Sciatic nerve (tissue), 2 donors: Measurements from ENCODE around the gene TNFAIP6. TPM values are rescaled to one million over a fixed set of nuclear protein-coding genes. Genes with fewer than 3 reads are reported as not detected.
"Not testable (repeated sequence)": the region's sequence is repeated elsewhere in the genome, so short reads cannot be mapped to it uniquely, and the experiment has no call there.

Experiments used
- ATAC-seq: fragments of 200-7000 bp; cut with Tn5 transposase; one replicate; pipeline ENCODE4 v1.9.1; 2020; ENCODE audit warnings: mild to moderate bottlenecking, moderate library complexity
- DNase-seq: peaks from one replicate; pipeline ENCODE4 v3.0.0-alpha.2; 2020; ENCODE audit warnings: low spot score
- intact Hi-C: fragments of 100-400 bp; cut with DNase I; formaldehyde crosslinking; loops from one replicate; pipeline ENCODE4 v1.14.2; 2022
- total RNA-seq: library from RNA; stranded (reverse); fragmentation: NEBNext Ultra II Directional; extraction: Animal tissue kit (Norgen Biotek cat#: 25700); gene quantifications from one replicate; pipeline ENCODE4 v1.2.1, GENCODE V29; 2021
- donor health status: DM: no; HTN: no; CAD: no.
- donor health status: DM: no; HTN: no; CAD: no.

TNFAIP6 gene
- total RNA-seq: 14.4 TPM

- intact Hi-C loops: no loop called here
- ATAC-seq (peak; percentile 95), DNase-seq (no peak)
Observed at GRCh38 chr2:151357359-151357758, at the start of gene TNFAIP6. Gene TNFAIP6 (plus strand): TSS chr2:151357592. CDS start chr2:151357667, 75 bp downstream.

GRCh38 chr2:151310313-151310712, 47.1 kb upstream of the TNFAIP6 start:
- intact Hi-C loops, ATAC-seq, DNase-seq: not testable (repeated sequence)

- DNase-seq, ATAC-seq, intact Hi-C loops: not testable (repeated sequence)
Observed at GRCh38 chr2:151312440-151312839, 45.0 kb upstream of the TNFAIP6 start.

- intact Hi-C loops: no loop called here
- ATAC-seq: peak; percentile 88
- no peak for DNase-seq
Observed at GRCh38 chr2:151315381-151315903, 42.0 kb upstream of the TNFAIP6 start.

GRCh38 chr2:151325581-151326095, 31.8 kb upstream of the TNFAIP6 start:
- no peak for DNase-seq
- peak; percentile 22 for ATAC-seq
- intact Hi-C loops: no loop called here

GRCh38 chr2:151326554-151326953, 30.8 kb upstream of the TNFAIP6 start:
- ATAC-seq: no peak
- intact Hi-C loops: no loop called here
- no peak for DNase-seq

GRCh38 chr2:151329998-151330397, 27.4 kb upstream of the TNFAIP6 start:
- ATAC-seq: no peak
- intact Hi-C loops: no loop called here
- DNase-seq: no peak

GRCh38 chr2:151333083-151333482, 24.3 kb upstream of the TNFAIP6 start:
- ATAC-seq: no peak
- intact Hi-C loops: no loop called here
- DNase-seq: no peak

GRCh38 chr2:151334082-151334815, 23.1 kb upstream of the TNFAIP6 start:
- intact Hi-C loops: no loop called here
- no peak for DNase-seq
- ATAC-seq: peak; percentile 96

- no peak for ATAC-seq
- no peak for DNase-seq
- intact Hi-C loops: no loop called here
Observed at GRCh38 chr2:151336863-151337371, 20.5 kb upstream of the TNFAIP6 start.

- DNase-seq (no peak), ATAC-seq (peak; percentile 10)
- intact Hi-C loops: no loop called here
Observed at GRCh38 chr2:151337643-151338042, 19.7 kb upstream of the TNFAIP6 start.

- ATAC-seq (no peak), DNase-seq (no peak)
- intact Hi-C loops: no loop called here
Observed at GRCh38 chr2:151338115-151338514, 19.3 kb upstream of the TNFAIP6 start.

- no peak for ATAC-seq
- no peak for DNase-seq
- intact Hi-C loops: no loop called here
Observed at GRCh38 chr2:151343073-151343472, 14.3 kb upstream of the TNFAIP6 start.

GRCh38 chr2:151344191-151344590, 13.2 kb upstream of the TNFAIP6 start:
- intact Hi-C loops, DNase-seq, ATAC-seq: not testable (repeated sequence)

- intact Hi-C loops: no loop called here
- ATAC-seq (no peak), DNase-seq (no peak)
Observed at GRCh38 chr2:151344906-151345305, 12.5 kb upstream of the TNFAIP6 start.

- no peak for ATAC-seq
- DNase-seq: no peak
- intact Hi-C loops: no loop called here
Observed at GRCh38 chr2:151347294-151347693, 10.1 kb upstream of the TNFAIP6 start.

- ATAC-seq (no peak), DNase-seq (no peak)
- intact Hi-C loops: no loop called here
Observed at GRCh38 chr2:151347906-151348305, 9.5 kb upstream of the TNFAIP6 start.

- intact Hi-C loops: no loop called here
Observed at GRCh38 chr2:151350579-151351195, 6.7 kb upstream of the TNFAIP6 start.

GRCh38 chr2:151353995-151354394, 3.4 kb upstream of the TNFAIP6 start:
- DNase-seq: no peak
- ATAC-seq: no peak
- intact Hi-C loops: no loop called here

More at GRCh38 chr2:151350579-151351195, 6.7 kb upstream of the TNFAIP6 start:
- ATAC-seq (no peak), DNase-seq (no peak)

GRCh38 chr2:151354807-151355206, 2.6 kb upstream of the TNFAIP6 start:
- no peak for ATAC-seq
- intact Hi-C loops: no loop called here
- no peak for DNase-seq
